IMR-90 (cell line): ENCODE data around the gene ADAM33.

Source experiments
- CTCF ChIP-seq: conservative IDR thresholded peaks from 2 replicates; pipeline ENCODE4 v1.5.1; 2012; ENCODE audit warnings: mild to moderate bottlenecking, low read depth, low read length, improper control_type of control experiment
- FOS ChIP-seq: fragments of 150-350 bp; IDR thresholded peaks from 2 replicates; pipeline ENCODE4 v1.6.1; 2016; ENCODE audit warnings: low read depth, low read length

DNA sequence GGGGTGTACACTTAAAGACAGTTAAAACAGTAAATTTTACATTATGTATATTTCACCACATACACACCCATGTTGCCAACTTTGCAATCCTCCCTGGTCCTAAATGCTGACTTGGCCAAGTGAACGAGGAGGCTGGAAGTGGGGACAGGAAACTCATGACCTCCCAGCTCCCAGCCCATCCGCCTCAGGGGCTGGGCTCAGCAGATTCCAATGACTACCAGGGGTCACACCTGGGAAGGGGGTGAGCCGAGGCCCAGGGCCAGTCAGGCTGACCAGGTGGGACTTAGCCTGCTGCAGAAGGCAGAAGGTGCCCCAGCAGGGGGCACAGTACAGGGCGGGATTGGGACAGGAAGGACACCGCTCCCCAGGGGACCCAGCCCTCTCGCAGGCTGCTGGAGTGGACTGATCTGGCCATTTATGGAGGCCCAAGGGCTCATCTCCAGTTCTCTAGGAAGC lies 28.2 kb upstream of the ADAM33 start:
- TF ChIP-seq FOS (no peak), CTCF (no peak)
